GM12891 (cell line): ENCODE results near the gene DCDC1.

Source experiments
- DNase-seq: peaks from one replicate; pipeline ENCODE4 v3.0.0; 2011; ENCODE audit warnings: low spot score; ENCODE audit not compliant: insufficient read length
- FAIRE-seq: peaks from 2 replicates; lab custom pipeline; 2011; peaks lifted over from hg19 to GRCh38; lab: Jason Lieb, UNC
- PAX5 ChIP-seq: IDR thresholded peaks from 2 replicates; pipeline ENCODE4 v1.6.1; 2011; ENCODE audit warnings: low read length, moderate library complexity, mild to moderate bottlenecking; ENCODE audit not compliant: insufficient read depth, severe bottlenecking
- POLR2A ChIP-seq: IDR thresholded peaks from 2 replicates; pipeline ENCODE4 v1.6.1; 2011; ENCODE audit warnings: low read depth, low read length, control low read depth
- POLR2AphosphoS5 ChIP-seq: IDR thresholded peaks from 2 replicates; pipeline ENCODE4 v1.6.1; 2011; ENCODE audit warnings: low read depth, low read length, control low read depth
- POU2F2 ChIP-seq: IDR thresholded peaks from 2 replicates; pipeline ENCODE4 v1.6.1; 2011; ENCODE audit warnings: low read depth, mild to moderate bottlenecking, control low read depth, low read length, moderate library complexity
- SPI1 ChIP-seq: IDR thresholded peaks from 2 replicates; pipeline ENCODE4 v1.6.1; 2011; ENCODE audit warnings: low read depth, low read length, control low read depth
- TAF1 ChIP-seq: IDR thresholded peaks from 2 replicates; pipeline ENCODE4 v1.6.1; 2011; ENCODE audit warnings: low read depth, low read length, control low read depth

DCDC1 gene

DNA sequence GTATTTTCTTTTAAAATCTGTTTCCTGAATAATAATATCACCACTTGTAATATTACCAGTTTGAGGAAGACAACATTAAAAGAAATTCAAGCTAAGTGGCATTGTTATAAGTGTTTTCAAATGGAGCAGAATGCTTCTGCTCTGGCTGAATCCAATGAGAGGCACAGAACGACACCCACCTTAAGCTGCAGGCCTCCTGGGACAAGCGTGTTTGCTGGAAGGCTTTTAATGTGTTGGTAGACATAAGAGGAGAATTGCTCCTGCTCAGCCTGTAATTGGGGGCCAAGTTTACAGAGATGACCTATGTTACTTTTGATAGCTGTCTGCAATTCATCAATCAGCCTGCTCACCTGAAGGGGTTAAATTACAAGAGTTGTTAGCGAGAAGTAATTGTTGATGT lies 242.2 kb downstream of the DCDC1 start:
- DNase-seq (no peak), FAIRE-seq (no peak)
- TF ChIP-seq POLR2AphosphoS5 (no peak), POLR2A (no peak), PAX5 (no peak), SPI1 (no peak), TAF1 (no peak), POU2F2 (no peak)

DNA sequence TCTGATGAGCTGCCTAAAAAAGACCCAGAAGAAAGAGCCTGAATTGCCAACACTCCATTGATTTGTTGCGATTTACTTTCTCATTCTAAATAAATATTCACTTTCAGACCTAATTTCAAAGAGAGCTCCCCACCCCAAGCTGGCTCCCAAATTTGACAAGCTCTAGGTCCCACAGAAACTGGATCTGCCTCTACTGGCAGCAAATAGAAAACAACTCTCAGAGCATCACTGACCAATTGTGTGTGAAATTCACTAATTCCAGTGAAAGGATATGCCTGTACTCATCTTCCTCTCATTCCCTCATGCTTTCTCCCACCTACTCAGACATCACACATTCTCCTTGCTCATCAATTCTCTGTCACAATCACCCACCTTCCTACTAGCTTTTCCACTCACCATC lies 249.1 kb downstream of the DCDC1 start:
- TF ChIP-seq TAF1 (no peak), PAX5 (no peak), POLR2AphosphoS5 (no peak), POU2F2 (no peak), POLR2A (no peak), SPI1 (no peak)
- FAIRE-seq (no peak), DNase-seq (no peak)

GRCh38 chr11:31118566-31118965 lies 251.0 kb downstream of the DCDC1 start:
- no peak for FAIRE-seq
- TF ChIP-seq TAF1 = no peak
- no peak for TF ChIP-seq SPI1
- TF ChIP-seq POU2F2 = no peak
- no peak for DNase-seq

- no peak for TF ChIP-seq PAX5
- TF ChIP-seq POLR2A = no peak
- no peak for TF ChIP-seq SPI1
- TF ChIP-seq TAF1 = no peak
- TF ChIP-seq POU2F2 = no peak
- no peak for TF ChIP-seq POLR2AphosphoS5
- DNase-seq (no peak), FAIRE-seq (no peak)
These were observed 252.5 kb downstream of the DCDC1 start for GRCh38 chr11:31117038-31117437.

GRCh38 chr11:31114442-31114841 lies 255.1 kb downstream of the DCDC1 start:
- DNase-seq (no peak), FAIRE-seq (no peak)
- TF ChIP-seq POLR2AphosphoS5 (no peak), PAX5 (no peak), TAF1 (no peak)

- FAIRE-seq (no peak), DNase-seq (no peak)
- no peak for TF ChIP-seq PAX5
- no peak for TF ChIP-seq TAF1
- no peak for TF ChIP-seq POU2F2
- no peak for TF ChIP-seq POLR2A
- TF ChIP-seq POLR2AphosphoS5 = no peak
- no peak for TF ChIP-seq SPI1
These were observed 258.7 kb downstream of the DCDC1 start for GRCh38 chr11:31110830-31111229.

DNA sequence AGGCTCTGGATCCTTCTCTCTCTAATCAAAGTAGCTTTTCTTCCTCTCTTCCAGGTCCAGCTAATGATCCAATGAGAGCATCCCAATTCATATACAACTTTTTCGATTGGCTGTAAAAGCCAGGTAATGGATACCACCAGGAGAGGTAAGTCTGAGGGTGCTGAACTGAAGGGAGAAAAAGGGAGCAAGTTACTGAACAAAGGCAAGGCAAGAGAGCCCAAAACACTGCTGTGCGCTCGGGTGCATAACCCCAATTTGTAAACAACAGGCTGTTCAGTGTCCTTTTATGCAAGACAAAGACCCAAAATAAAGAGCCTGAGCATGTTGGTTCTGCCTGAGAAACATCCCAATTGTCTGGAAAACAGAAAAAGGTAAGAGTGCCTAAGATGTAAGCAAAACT lies 260.1 kb downstream of the DCDC1 start:
- FAIRE-seq (no peak), DNase-seq (no peak)
- no peak for TF ChIP-seq POLR2A

- DNase-seq (no peak), FAIRE-seq (no peak)
- TF ChIP-seq SPI1 (no peak), PAX5 (no peak), POU2F2 (no peak), TAF1 (no peak), POLR2AphosphoS5 (no peak), POLR2A (no peak)
These were observed 261.9 kb downstream of the DCDC1 start for GRCh38 chr11:31107649-31108048.

- no peak for TF ChIP-seq PAX5
- TF ChIP-seq POU2F2 = no peak
- TF ChIP-seq TAF1 = no peak
- TF ChIP-seq SPI1 = no peak
- TF ChIP-seq POLR2AphosphoS5 = no peak
- TF ChIP-seq POLR2A = no peak
- DNase-seq (peak; percentile 17), FAIRE-seq (peak; percentile 88)
These were observed 262.5 kb downstream of the DCDC1 start for GRCh38 chr11:31106968-31107576.

DNA sequence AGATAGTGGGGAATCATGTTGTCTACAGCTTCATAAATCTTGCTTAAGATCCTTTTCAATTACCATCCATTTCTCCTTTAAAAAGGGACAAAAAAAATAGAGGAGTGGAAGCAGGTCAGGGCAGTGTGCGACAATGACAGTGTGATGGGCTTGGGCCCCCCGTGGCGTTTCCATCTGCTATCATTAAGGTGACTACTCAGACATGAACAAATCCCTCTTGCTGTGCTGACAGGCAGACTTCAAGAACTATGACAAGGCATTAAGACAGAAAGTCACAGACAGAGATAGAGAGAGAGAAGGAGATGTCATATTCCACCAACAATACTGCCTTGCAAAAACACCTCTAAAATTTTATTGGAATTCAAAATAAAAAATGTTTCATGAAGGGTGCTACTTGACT lies 263.2 kb downstream of the DCDC1 start:
- FAIRE-seq (no peak), DNase-seq (no peak)
- no peak for TF ChIP-seq POLR2A
- TF ChIP-seq POU2F2 = no peak
- no peak for TF ChIP-seq POLR2AphosphoS5
- no peak for TF ChIP-seq TAF1
- TF ChIP-seq PAX5 = no peak
- no peak for TF ChIP-seq SPI1

GRCh38 chr11:31102875-31103274 lies 266.7 kb downstream of the DCDC1 start:
- TF ChIP-seq PAX5 (no peak), POLR2A (no peak), POLR2AphosphoS5 (no peak), POU2F2 (no peak), TAF1 (no peak), SPI1 (no peak)
- DNase-seq (no peak), FAIRE-seq (no peak)

DNA sequence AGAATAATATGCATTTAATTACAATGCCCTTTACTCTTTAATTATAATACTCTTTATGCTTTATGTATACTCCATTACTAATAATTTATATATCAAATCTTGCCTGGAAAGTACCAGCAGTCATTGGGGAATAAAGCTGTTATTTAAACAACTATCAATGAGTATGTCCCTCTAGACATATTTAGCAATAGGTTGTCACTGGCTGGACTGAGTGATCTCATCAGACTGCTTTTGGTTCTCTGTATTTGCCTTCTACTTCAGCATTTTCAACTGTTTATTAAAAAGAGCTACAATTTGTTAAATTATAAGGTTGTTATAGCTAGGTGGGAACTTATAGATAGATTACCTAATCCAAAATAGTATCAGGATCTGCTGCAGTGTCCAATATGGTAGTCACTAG lies 267.2 kb downstream of the DCDC1 start:
- FAIRE-seq = no peak
- TF ChIP-seq SPI1 (no peak), POLR2A (no peak), POU2F2 (no peak), PAX5 (no peak), POLR2AphosphoS5 (no peak), TAF1 (no peak)
- no peak for DNase-seq

GRCh38 chr11:31096191-31096805 lies 273.2 kb downstream of the DCDC1 start:
- no peak for TF ChIP-seq SPI1
- no peak for TF ChIP-seq TAF1
- no peak for TF ChIP-seq POLR2A
- no peak for TF ChIP-seq POLR2AphosphoS5
- TF ChIP-seq PAX5 = no peak
- no peak for TF ChIP-seq POU2F2
- FAIRE-seq (no peak), DNase-seq (no peak)
